GM23338 (cell line): ENCODE results near the gene ACSL4. TPM values are rescaled to one million over a fixed set of nuclear protein-coding genes. Genes with fewer than 3 reads are reported as not detected.

ENCODE experiments used
- ATAC-seq: fragments of 200-7000 bp; cut with Tn5 transposase; 3 replicates; pipeline ENCODE4 v1.9.1; 2020
- DNase-seq: peaks from one replicate; pipeline ENCODE4 v3.0.0-alpha.2; 2015; ENCODE audit warnings: low spot score
- H2AFZ ChIP-seq: fragments of 200-600 bp; sonication (generic); 2 replicates; pipeline ENCODE4 v1.8.0; 2016; ENCODE audit warnings: antibody characterized with exemption, mild to moderate bottlenecking, moderate library complexity
- H3F3A ChIP-seq: fragments of 200-600 bp; sonication (generic); replicated peaks from 2 replicates; pipeline ENCODE4 v1.8.0; 2017; ENCODE audit warnings: antibody characterized with exemption, mixed run types, low read depth
- H3K27ac ChIP-seq: fragments of 200-600 bp; sonication (generic); 2 replicates; pipeline ENCODE4 v1.6.1; 2016; ENCODE audit warnings: low read depth
- H3K27me3 ChIP-seq: fragments of 200-600 bp; sonication (generic); 2 replicates; pipeline ENCODE4 v1.8.0; 2016; ENCODE audit warnings: mild to moderate bottlenecking, mixed run types, moderate library complexity; ENCODE audit not compliant: insufficient read depth
- H3K36me3 ChIP-seq: fragments of 200-600 bp; sonication (generic); 2 replicates; pipeline ENCODE4 v1.8.0; 2016; ENCODE audit warnings: mild to moderate bottlenecking; ENCODE audit not compliant: insufficient read depth
- H3K4me1 ChIP-seq: fragments of 200-600 bp; sonication (generic); 2 replicates; pipeline ENCODE4 v1.8.0; 2016; ENCODE audit warnings: mild to moderate bottlenecking, moderate library complexity; ENCODE audit not compliant: insufficient read depth
- H3K4me2 ChIP-seq: fragments of 200-600 bp; sonication (generic); 2 replicates; pipeline ENCODE4 v1.7.1; 2017; ENCODE audit warnings: mixed run types
- H3K4me3 ChIP-seq: fragments of 200-600 bp; sonication (generic); 2 replicates; pipeline ENCODE4 v1.6.1; 2016; ENCODE audit warnings: mixed run types
- H3K79me2 ChIP-seq: fragments of 200-600 bp; sonication (generic); replicated peaks from 2 replicates; pipeline ENCODE4 v1.8.0; 2017; ENCODE audit warnings: mild to moderate bottlenecking; ENCODE audit not compliant: insufficient read depth
- H3K9me2 ChIP-seq: fragments of 200-600 bp; sonication (generic); 2 replicates; pipeline ENCODE4 v1.8.0; 2017; ENCODE audit not compliant: insufficient read depth
- H4K20me1 ChIP-seq: fragments of 200-600 bp; sonication (generic); replicated peaks from 2 replicates; pipeline ENCODE4 v1.8.0; 2017; ENCODE audit warnings: mild to moderate bottlenecking; ENCODE audit not compliant: insufficient read depth
- H3K27ac Mint-ChIP-seq: 2 replicates; pipeline ENCODE4 v1.8.0; 2020; ENCODE audit warnings: inconsistent platforms, mild to moderate bottlenecking, moderate library complexity, mixed read lengths
- H3K27me3 Mint-ChIP-seq: 3 replicates; pipeline ENCODE4 v1.8.0; 2022; ENCODE audit warnings: low read depth, mild to moderate bottlenecking, moderate library complexity, mixed read lengths, inconsistent platforms; ENCODE audit not compliant: insufficient read depth, poor library complexity
- H3K36me3 Mint-ChIP-seq: 3 replicates; pipeline ENCODE4 v1.8.0; 2021; ENCODE audit warnings: low read depth, mild to moderate bottlenecking, inconsistent platforms, moderate library complexity, mixed read lengths
- H3K4me1 Mint-ChIP-seq: 3 replicates; pipeline ENCODE4 v1.8.0; 2020; ENCODE audit warnings: mild to moderate bottlenecking, inconsistent platforms, mixed read lengths
- H3K4me3 Mint-ChIP-seq: 3 replicates; pipeline ENCODE4 v1.8.0; 2021; ENCODE audit warnings: moderate library complexity, mild to moderate bottlenecking, inconsistent platforms, mixed read lengths
- H3K9me3 Mint-ChIP-seq: 3 replicates; pipeline ENCODE4 v1.8.0; 2020; ENCODE audit warnings: moderate library complexity, mild to moderate bottlenecking, inconsistent platforms, mixed read lengths
- CREB1 ChIP-seq: fragments of 250-450 bp; sonication (Bioruptor Pico); IDR thresholded peaks from 2 replicates; pipeline ENCODE4 v1.5.0; 2020; ENCODE audit warnings: low read depth, mild to moderate bottlenecking, moderate library complexity
- ETS1 ChIP-seq: IDR thresholded peaks from 2 replicates; pipeline ENCODE4 v1.6.1; 2016; ENCODE audit warnings: antibody characterized with exemption
- EZH2 ChIP-seq: fragments of 200-600 bp; sonication (generic); IDR thresholded peaks from one replicate; pipeline ENCODE4 v1.8.0; 2017; ENCODE audit warnings: antibody characterized with exemption, mild to moderate bottlenecking, low read depth; ENCODE audit not compliant: unreplicated experiment
- EZH2phosphoT487 ChIP-seq: fragments of 200-600 bp; sonication (generic); IDR thresholded peaks from one replicate; pipeline ENCODE4 v1.8.1; 2018; ENCODE audit warnings: antibody characterized with exemption; ENCODE audit not compliant: unreplicated experiment
- NANOG ChIP-seq: IDR thresholded peaks from 2 replicates; pipeline ENCODE4 v1.6.1; 2016; ENCODE audit warnings: antibody characterized with exemption, borderline replicate concordance
- POLR2AphosphoS5 ChIP-seq: IDR thresholded peaks from 2 replicates; pipeline ENCODE4 v1.6.1; 2016; ENCODE audit warnings: antibody characterized with exemption, low read depth
- REST ChIP-seq: IDR thresholded peaks from one replicate; pipeline ENCODE4 v1.6.1; 2018; ENCODE audit warnings: antibody characterized with exemption; ENCODE audit not compliant: unreplicated experiment
- ZNF462 ChIP-seq: fragments of 250-450 bp; sonication (Bioruptor Pico); IDR thresholded peaks from 2 replicates; pipeline ENCODE4 v1.5.0; 2020; ENCODE audit warnings: mild to moderate bottlenecking, moderate library complexity
- polyA plus RNA-seq: library from polyadenylated mRNA; unstranded; fragments of >200 nt; fragmentation: Nextera tagmentation; extraction: Ambion mirVana; gene quantifications from 2 replicates; pipeline ENCODE4 v1.2.1, GENCODE V29; 2016
- total RNA-seq: library from RNA; depleted of rRNA; stranded (reverse); fragments of >200 nt; shearing (Covaris generic); gene quantifications from 2 replicates; pipeline ENCODE4 v1.2.3, GENCODE V29; 2014

The ACSL4 gene
- total and polyA plus RNA-seq, 2 experiments from 2014 or later: 17.8 to 76.3 TPM

- H2AFZ ChIP-seq: no peak overlapping the region
- TF ChIP-seq ZNF462 (CRISPR knock-in tag): no peak
- TF ChIP-seq EZH2phosphoT487: no peak
- no peak for TF ChIP-seq NANOG
- TF ChIP-seq POLR2AphosphoS5: no peak
- no peak for TF ChIP-seq EZH2
- no peak for TF ChIP-seq CREB1
- no peak for TF ChIP-seq REST
- TF ChIP-seq ETS1: no peak
- ATAC-seq: no peak
- Mint-ChIP-seq H3K27ac (no peak overlapping the region), H3K4me1 (0 out of 3 replicates have a peak, but pooled peaks cover under 1% of the 10 kb centered on the region), H3K36me3 (peaks cover 4% of the 10 kb centered on the region; the same call in 2 of the 3 replicates), H3K9me3 (peaks cover 6% of the 10 kb centered on the region), H3K27me3 (peaks cover 1% of the 10 kb centered on the region), H3K4me3 (no peak overlapping the region)
- no peaks in the 10 kb centered on the region for H3K27me3 ChIP-seq
- H3K27ac ChIP-seq: no peak overlapping the region
- H3K4me1 ChIP-seq: no peaks in the 10 kb centered on the region
- H3K79me2 ChIP-seq: no peaks in the 10 kb centered on the region
- no peaks in the 10 kb centered on the region for H3K36me3 ChIP-seq
- no peaks in the 10 kb centered on the region for H3K9me2 ChIP-seq
- H4K20me1 ChIP-seq: no peaks in the 10 kb centered on the region
- no peak for DNase-seq
- no peaks in the 10 kb centered on the region for H3F3A ChIP-seq
- no peak overlapping the region for H3K4me2 ChIP-seq
- H3K4me3 ChIP-seq: no peak overlapping the region
Measured at GRCh38 chrX:109629310-109629709, 103.7 kb downstream of the ACSL4 start.
